ENCODE results near the gene NECTIN4.

- TF ChIP-seq CTCF (IDR thresholded peaks at IDR 0.05) (no peak), POLR2AphosphoS5 (IDR thresholded peaks at IDR 0.05; ENCODE audit: insufficient read depth in 1 of 2, low read depth in 1 of 2) (peak in 1 of 2 donors; percentile 54)
These were observed 50.7 kb downstream of the NECTIN4 start, which contains the start of gene TSTD1 for GRCh38 chr1:161038523-161039153.

All from vagina (tissue), 2 donors.